Measurements from ENCODE around the gene FTO.

Gene FTO

GRCh38 chr16:54027062-54027461, 323.1 kb downstream of the FTO start:
- no peak for FAIRE-seq

DNA sequence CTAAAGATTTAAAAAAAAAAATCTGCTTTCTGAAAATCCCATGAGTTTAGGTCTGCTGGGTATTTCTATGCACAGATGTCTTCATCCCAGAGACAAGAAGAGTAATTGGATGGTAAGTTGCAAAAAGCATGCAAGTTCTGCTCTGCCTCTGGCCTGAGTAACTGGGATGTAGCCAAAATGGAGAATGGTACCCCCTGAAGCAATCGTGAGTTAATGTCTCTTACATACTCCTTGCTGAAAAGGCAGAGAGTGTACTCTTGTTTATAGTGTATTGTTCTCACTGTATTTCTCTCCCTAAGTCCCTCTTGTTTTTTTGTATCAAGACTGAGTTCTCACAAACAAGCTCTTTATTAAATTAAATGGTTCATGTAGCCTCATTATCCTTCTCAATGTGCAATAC, 323.6 kb downstream of the FTO start:
- FAIRE-seq: no peak

DNA sequence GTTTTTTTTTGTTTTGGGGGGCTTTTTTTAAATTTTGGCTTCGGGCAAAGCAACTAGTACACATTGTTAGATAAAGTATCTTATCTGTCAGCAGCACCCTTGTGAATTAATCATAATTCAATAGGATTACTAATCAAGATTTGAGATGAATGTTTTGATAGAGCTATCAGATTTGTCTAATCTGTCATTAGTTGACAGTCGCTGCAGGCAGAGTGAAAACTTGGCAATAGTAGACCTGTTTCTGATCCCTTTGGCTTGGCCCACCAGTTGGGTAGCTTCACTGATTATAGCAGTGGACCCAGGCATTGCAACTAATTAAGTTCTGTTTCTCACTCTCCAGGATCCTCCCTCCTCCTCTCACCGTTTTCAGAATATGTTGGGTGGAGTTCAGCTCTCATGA, 324.0 kb downstream of the FTO start:
- FAIRE-seq: no peak

DNA sequence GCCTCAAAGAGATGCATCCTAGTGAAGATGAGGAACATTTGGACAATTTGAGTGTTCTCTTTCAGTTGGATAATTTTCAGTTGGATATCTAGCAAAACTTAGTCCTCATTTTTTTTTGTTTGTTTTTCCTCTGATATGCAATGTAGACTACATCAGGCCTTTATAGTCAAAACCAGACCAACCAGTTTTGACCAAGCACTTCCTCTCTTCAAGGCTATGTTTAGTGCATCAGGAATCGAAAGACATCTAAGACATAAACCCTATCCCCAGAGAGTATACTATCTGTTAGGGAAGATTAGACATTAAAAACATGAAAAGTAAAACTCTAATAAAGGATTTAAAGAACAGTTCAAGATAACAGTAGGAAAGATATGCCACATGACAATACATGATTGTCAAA, 326.5 kb downstream of the FTO start:
- no peak for FAIRE-seq

DNA sequence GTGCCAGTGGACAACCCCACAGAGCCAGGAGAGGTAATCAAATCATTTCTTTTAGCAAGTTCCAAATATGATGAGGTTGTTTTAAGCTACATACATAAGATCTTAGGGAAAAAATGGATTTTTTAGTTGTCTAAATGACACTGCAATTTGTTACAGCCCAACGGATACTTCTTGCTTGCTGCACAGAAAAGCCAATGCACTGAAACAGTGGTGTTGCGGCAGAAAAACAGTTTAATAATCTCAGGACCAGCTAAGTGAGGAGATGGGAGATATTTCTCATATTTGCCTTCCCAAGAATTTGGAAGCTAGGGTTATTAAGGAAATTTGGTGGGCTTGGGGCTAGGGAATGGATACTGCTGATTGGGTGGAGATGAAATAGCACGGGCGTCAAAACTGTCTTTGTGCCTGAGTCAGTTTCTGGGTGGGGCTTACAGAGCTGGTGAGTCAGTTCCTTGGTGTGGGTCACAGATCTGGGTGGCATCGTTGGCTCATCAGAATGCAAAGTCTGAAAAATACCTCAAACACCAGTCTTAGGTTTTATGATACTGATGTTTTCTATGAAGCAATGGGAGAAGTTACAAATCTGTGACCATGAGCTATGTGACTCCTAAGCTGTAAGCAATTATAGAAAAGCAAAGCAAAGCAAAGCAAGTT, 327.3 kb downstream of the FTO start:
- no peak for FAIRE-seq

DNA sequence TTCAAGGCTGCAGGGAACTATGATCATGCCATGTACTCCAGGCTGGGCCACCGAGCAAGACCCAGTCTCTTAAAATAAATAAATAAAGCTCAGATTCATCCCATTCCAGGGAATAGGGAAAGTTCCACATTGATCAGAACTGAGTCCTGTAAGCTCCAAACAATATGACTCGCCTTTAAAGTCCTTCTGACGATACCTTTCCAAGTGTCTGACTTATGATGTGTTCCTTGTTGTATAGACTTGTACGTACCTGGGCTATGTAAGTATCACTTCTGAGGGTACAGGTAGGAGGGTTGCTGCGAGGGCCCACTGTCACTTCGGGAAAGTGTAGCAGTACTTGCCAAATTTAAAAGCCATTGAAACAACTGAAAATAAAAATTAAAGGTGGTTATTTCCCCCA, 329.8 kb downstream of the FTO start:
- no peak for FAIRE-seq

GRCh38 chr16:54034684-54035083, 330.7 kb downstream of the FTO start:
- no peak for FAIRE-seq

DNA sequence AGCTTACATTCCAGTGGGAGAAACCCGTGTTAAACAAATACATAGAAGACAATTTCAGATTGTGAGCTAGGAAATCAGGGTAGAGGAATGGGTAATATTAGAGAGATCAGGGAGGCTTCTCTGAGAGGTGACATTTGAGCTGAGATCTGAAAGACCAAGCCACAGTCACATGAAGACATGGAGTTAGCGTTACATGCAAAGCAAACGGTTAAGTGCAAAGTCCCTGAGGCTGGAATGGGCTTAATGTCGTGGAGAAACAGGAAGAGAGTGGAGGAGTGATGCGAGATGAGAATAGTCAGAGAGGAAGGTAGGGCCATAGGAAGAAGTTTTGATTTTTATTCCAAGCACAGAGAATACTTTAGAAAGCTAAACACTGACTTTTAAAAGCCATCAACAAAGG, 336.5 kb downstream of the FTO start:
- FAIRE-seq: no peak

DNA sequence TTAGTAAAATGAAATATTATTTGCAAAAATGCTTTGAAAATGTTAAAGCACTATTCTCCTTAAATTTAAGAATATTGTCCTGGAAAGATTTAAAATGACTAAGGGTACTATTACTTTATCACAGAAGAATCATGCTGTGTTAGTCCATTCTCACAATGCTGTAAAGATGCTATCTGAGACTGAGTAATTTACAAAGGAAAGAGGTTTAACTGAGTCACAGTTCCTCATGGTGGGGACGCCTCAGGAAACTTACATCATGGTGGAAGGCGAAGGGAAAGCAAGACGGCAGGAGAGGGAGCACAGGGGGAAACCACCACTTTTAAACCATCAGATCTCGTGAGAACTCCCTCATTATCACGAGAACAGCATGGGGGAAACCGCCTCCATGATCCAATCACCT, 337.0 kb downstream of the FTO start:
- FAIRE-seq: no peak

DNA sequence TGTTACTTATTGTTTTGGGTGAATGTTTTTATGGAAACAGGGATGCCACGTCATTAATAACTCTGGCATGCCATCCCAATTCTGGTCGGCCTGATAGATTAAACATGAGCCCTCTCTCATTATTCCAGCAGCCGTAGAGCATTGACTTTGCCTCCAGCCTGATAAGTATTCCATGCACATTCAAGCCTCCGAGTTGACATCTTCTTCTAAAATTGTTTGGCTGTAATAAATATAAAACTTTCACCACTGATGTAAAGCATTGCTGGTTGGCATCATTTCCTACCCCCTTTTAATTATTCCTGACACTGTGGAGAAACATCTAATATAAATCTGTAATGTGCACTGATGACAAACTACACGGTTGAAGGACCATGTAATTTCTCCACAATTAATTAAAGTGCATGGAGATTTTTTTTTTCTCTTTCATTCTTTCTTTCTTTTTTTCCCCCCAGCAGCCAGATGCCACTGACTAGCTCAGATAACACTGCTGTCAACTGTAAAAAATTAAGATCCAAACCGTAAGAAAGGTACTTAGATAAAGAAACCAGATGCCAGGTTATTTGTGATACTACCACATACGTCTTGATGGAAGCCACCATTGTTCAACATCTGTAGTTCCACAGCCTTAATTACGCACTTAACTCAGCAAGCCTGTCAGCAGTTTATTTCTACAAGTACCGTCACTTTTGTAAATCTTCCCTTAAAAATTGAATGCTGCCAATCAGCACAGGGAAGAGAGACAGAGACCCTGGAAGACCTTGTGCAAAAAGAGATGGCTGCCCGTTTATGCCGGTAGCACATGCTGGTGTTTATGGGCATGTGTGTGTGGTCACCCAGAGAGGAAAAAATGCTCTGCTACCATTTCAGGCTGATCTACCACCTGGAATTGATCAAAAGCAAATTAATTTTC, 344.9 kb downstream of the FTO start:
- no peak for FAIRE-seq

- FAIRE-seq: no peak
Observed at GRCh38 chr16:54049591-54050458, 345.9 kb downstream of the FTO start.

GRCh38 chr16:54050459-54051210, 346.7 kb downstream of the FTO start:
- FAIRE-seq: no peak

DNA sequence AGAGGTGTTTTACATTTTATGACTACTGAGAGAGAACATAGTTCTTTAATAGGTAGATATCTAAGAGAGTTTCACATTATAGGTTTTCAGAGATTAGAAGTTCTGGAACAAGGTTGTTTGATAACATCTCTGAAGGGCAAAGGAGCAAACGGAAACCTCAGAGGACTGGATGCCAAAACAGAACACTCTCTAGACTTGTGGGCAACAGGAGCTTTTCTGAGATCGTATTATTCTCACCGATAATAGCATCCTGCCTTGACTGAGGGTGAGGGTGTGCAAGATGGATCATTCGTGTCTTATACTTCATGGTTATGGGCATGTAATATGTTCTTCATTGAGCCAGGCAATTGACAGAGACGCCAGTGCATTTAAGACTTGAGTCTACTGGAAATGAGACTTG, 347.9 kb downstream of the FTO start:
- no peak for FAIRE-seq

DNA sequence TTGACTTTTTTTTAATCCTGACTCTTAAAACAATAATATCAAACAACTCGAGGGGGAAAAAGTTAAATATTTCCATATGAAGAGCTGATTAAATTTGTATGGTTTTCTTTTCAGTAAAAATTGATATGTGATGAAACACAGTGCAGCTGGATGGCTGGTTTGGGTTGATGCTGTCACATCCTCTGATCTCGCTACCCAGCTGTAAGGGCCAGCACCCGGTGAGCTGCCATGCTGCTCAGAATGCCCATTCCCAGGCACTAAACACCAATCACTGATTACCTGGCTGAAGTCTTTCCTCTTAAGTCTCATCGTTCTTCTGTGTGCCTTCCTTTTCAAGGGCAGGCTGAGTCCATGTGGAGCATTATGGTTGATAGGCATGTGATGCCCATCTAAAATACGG, 348.3 kb downstream of the FTO start:
- FAIRE-seq: no peak

- no peak for FAIRE-seq
Observed at GRCh38 chr16:54053891-54054820, 350.2 kb downstream of the FTO start.

GRCh38 chr16:54055191-54055590, 351.2 kb downstream of the FTO start:
- no peak for FAIRE-seq

DNA sequence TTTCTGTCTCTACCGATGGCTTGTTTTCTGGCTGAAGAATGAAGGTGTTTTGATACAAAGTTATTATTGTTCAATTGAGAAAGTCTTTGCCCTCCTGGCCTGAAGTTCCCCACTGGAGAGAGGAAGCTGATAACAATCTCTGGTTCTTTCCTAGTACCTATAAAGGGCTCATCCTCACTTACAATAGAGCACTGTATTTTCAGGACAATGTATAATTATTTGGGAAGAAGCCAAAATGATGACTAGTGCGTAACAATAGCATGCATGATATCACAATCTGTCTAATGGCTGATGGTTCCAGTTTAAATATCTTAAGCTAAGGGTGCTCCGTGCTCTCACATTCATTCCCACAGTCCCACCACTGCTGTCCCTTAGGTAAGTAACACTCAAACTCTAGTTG, 351.9 kb downstream of the FTO start:
- no peak for FAIRE-seq

GRCh38 chr16:54056921-54057320, 353.0 kb downstream of the FTO start:
- no peak for FAIRE-seq

DNA sequence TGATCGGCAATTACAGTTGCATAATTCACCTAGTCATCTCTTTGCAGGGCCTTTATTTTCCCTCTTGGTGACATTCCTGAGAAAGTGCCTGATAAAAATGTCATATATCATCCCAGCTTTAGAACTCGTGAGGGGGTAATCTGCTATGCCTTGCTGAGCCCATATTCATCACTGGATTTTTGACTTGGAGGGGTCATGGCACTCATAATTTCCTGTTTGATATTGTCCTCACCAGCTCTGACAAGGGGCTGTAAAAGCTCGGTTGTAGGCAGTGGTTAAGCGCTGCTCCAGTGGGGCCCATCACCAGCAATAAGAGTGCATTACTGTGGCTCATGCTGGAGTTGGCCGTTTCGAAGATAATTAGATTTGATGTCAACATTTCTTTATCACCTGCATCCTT, 355.4 kb downstream of the FTO start:
- FAIRE-seq: no peak

DNA sequence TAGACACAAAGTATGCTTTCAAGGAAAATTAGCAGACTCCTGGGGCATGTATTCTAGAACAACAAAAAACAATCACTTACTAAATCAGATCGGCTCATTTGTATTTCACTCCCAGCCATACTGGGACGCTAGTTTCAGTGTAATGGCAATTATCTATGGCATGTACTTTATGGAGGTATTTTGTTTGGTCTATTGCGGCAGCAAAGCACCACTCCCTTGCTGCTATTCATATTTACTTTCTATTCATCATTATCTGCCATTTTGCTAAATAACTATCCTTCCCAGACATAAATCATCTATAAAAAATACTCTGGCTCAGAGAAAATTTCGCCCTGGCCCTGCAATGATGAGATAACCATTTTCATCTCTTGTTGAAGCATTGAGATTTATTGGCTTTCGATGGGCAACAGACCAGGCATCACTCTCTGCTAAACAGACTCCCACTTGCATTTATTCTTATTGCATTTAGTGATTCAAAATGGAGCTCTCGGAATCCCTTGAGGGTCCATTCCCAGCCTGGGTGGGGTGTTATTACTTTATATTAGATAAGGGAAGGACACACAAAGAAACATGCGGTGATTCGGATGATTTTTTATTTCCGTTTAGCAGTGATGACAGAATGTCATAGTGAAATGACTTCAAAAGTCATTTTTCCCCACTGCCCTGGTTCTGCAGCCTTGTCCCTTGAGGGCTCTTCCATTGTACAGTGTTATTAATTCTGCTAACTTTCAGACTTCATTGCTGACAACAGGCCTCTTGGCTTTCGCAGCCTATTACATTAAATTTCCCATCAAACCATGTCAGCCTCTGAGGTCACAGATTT, 356.9 kb downstream of the FTO start:
- no peak for FAIRE-seq

DNA sequence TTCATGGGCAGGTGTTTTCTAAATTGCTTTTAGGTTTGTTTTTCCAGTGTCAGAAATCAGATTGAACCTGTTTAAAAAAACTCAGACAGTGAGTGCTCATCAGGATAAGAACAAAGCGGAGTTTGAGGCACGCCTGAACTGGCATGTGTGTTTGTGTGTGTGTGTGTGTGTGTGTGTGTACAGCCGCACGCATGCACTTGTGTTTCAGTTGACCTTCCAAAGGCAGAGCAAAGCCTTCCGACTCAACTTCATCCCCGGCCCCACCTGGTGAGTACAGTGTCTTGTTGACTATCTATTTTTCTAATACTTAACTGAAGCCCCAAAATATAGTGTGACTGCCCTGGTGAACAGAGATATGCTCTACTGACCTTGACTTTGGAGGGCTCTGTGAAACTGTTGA, 357.5 kb downstream of the FTO start:
- FAIRE-seq: no peak
